GM12878 (cell line): ENCODE measurements around the gene NDRG4. TPM values are rescaled to one million over a fixed set of nuclear protein-coding genes. Genes with fewer than 3 reads are reported as not detected.

ENCODE experiments used
- CBX5 ChIP-seq: sonication (generic); IDR thresholded peaks from 2 replicates; pipeline ENCODE4 v1.6.1; 2016; ENCODE audit warnings: low read depth, moderate library complexity, mild to moderate bottlenecking, inconsistent platforms
- CHD2 ChIP-seq: IDR thresholded peaks from 2 replicates; pipeline ENCODE4 v1.6.1; 2011; ENCODE audit warnings: low read depth, low read length, improper control_type of control experiment, borderline replicate concordance
- FOXK2 ChIP-seq: fragments of 450-650 bp; IDR thresholded peaks from 2 replicates; pipeline ENCODE4 v1.6.1; 2017; ENCODE audit warnings: mild to moderate bottlenecking, moderate library complexity
- FOXM1 ChIP-seq: IDR thresholded peaks from 2 replicates; pipeline ENCODE4 v1.6.1; 2012; ENCODE audit warnings: low read depth, mild to moderate bottlenecking, inconsistent platforms, low read length, moderate library complexity
- HDGF ChIP-seq: fragments of 450-650 bp; IDR thresholded peaks from 2 replicates; pipeline ENCODE4 v1.6.1; 2016; ENCODE audit warnings: antibody characterized with exemption
- IRF4 ChIP-seq: IDR thresholded peaks from 2 replicates; pipeline ENCODE4 v1.6.1; 2011; ENCODE audit warnings: low read depth, low read length
- JUNB ChIP-seq: IDR thresholded peaks from 2 replicates; pipeline ENCODE4 v1.6.1; 2016; ENCODE audit warnings: antibody characterized with exemption, mild to moderate bottlenecking
- KDM1A ChIP-seq: fragments of 200-600 bp; sonication (generic); IDR thresholded peaks from 2 replicates; pipeline ENCODE4 v1.6.1; 2016; ENCODE audit warnings: borderline replicate concordance
- MTA2 ChIP-seq: fragments of 450-650 bp; IDR thresholded peaks from 2 replicates; pipeline ENCODE4 v1.6.1; 2016; ENCODE audit warnings: low read depth, mild to moderate bottlenecking, moderate library complexity
- MYC ChIP-seq: IDR thresholded peaks from 2 replicates; pipeline ENCODE4 v1.6.1; 2011; ENCODE audit warnings: mild to moderate bottlenecking, low read length, moderate library complexity, inconsistent platforms; ENCODE audit not compliant: insufficient read depth, insufficient replicate concordance, insufficient read length, severe bottlenecking
- NFXL1 ChIP-seq: fragments of 450-650 bp; IDR thresholded peaks from 2 replicates; pipeline ENCODE4 v1.6.1; 2017; ENCODE audit warnings: antibody characterized with exemption, mild to moderate bottlenecking, borderline replicate concordance
- POLR2AphosphoS2 ChIP-seq: IDR thresholded peaks from 2 replicates; pipeline ENCODE4 v1.6.1; 2011; ENCODE audit warnings: low read depth, mild to moderate bottlenecking, low read length, improper control_type of control experiment, moderate library complexity
- SMAD1 ChIP-seq: fragments of 450-650 bp; IDR thresholded peaks from 2 replicates; pipeline ENCODE4 v1.6.1; 2018; ENCODE audit warnings: mild to moderate bottlenecking, low read depth; ENCODE audit not compliant: partially characterized antibody
- SMARCA5 ChIP-seq: fragments of 450-650 bp; IDR thresholded peaks from 2 replicates; pipeline ENCODE4 v1.6.1; 2017; ENCODE audit warnings: mild to moderate bottlenecking
- SMC3 ChIP-seq: IDR thresholded peaks from 2 replicates; pipeline ENCODE4 v1.6.1; 2011; ENCODE audit warnings: low read length, improper control_type of control experiment, borderline replicate concordance
- STAT3 ChIP-seq: IDR thresholded peaks from 2 replicates; pipeline ENCODE4 v1.6.1; 2011; ENCODE audit warnings: low read depth, low read length, improper control_type of control experiment
- SUZ12 ChIP-seq: fragments of 200-600 bp; sonication (generic); IDR thresholded peaks from one replicate; pipeline ENCODE4 v1.6.1; 2018; ENCODE audit warnings: antibody characterized with exemption, mild to moderate bottlenecking; ENCODE audit not compliant: unreplicated experiment
- ZBED1 ChIP-seq: IDR thresholded peaks from 2 replicates; pipeline ENCODE4 v1.6.1; 2016; ENCODE audit warnings: borderline replicate concordance
- ZSCAN29 ChIP-seq: fragments of 450-650 bp; IDR thresholded peaks from 2 replicates; pipeline ENCODE4 v1.6.1; 2017; ENCODE audit warnings: mild to moderate bottlenecking, moderate library complexity
- polyA plus RNA-seq, 11 experiments: library from polyadenylated mRNA; depleted of rRNA in 4 of 11; unstranded in 6 of 11; stranded (reverse) in 5 of 11; fragments of >200 nt; fragmentation: Nextera tagmentation in 4 of 11; fragmentation: Illumina TruSeq in 1 of 11; extraction: Ambion mirVana in 4 of 11; extraction: Trizol in 1 of 11; gene quantifications; 1 replicate in 1 of 11; 2 replicates in 10 of 11; pipeline versions ENCODE4 v1.2.1 to v1.2.3, GENCODE V29; 2011 to 2016; ENCODE audit warnings: inconsistent platforms in 2 of 11, missing spikeins in 2 of 11, low read depth in 1 of 11
- total RNA-seq, 4 experiments: library from RNA; depleted of rRNA in 3 of 4; stranded (reverse); fragments of >200 nt in 3 of 4; fragmentation: Illumina TruSeq in 1 of 4; extraction: Trizol in 1 of 4; gene quantifications; 2 replicates each; pipeline versions ENCODE4 v1.2.1 to v1.2.3, GENCODE V29; 2013 to 2021
- TF ChIP-seq, protein P1 (sequence below): fragments of 450-650 bp; IDR thresholded peaks from 2 replicates; pipeline ENCODE4 v1.6.1; 2017; ENCODE audit warnings: low read depth, mild to moderate bottlenecking, moderate library complexity
- TF ChIP-seq, protein P2 (sequence below): fragments of 150-350 bp; IDR thresholded peaks from 2 replicates; pipeline ENCODE4 v1.6.1; 2014; ENCODE audit warnings: mild to moderate bottlenecking, low read depth, low read length
- TF ChIP-seq, protein P3 (sequence below): fragments of 450-650 bp; IDR thresholded peaks from 2 replicates; pipeline ENCODE4 v1.6.1; 2017; ENCODE audit warnings: borderline replicate concordance
- TF ChIP-seq, protein P4 (sequence below): fragments of 450-650 bp; formaldehyde crosslinking; IDR thresholded peaks from 2 replicates; pipeline ENCODE4 v1.5.0; 2022; ENCODE audit warnings: mild to moderate bottlenecking, missing genetic modification characterization

NDRG4 gene
- total and polyA plus RNA-seq, 10 of the 15 experiments (the other 5 are each of a cell fraction or from before 2014, with no cell fraction given) = 0.33 to 3.8 (median 2.5) TPM

DNA sequence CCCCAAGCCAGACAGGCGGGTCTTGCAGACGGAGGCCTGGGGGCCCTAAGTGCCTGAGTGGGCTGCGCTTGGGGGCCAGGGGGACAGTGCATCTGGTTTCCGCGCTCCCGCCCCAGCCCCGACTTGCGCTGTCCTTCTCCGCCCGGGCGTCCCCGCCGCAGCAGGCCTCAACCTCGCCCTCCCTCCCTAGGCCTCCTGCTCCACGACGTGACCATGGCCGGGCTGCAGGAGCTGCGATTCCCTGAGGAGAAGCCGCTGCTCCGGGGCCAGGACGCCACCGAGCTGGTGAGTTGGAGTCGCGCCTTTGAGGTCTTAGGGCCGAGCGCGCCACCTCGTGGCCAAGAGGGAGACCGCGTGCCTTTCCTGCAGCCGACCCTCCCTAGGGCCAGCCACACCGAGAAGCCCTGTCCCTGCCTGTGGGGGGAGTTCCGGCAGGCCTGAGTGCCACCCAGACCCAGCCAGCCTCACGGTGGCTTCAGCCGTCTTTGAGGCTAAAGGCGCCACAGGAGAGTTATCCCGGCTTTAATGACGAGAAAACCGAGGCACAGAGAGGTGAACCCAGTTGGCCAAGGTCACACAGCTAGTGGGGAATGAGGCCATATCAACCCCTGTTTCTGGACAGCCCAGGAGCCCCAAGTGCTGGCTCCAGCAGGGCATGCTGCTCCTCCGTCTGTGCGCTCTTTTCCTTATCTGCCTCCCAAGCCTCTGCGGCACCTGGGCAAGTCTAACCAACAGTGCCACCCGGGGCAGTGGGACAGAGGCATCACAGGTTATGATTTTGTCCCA lies 12.2 kb upstream of the NDRG4 start (continued):
- no peak for TF ChIP-seq KDM1A
- TF ChIP-seq, protein P1, sequence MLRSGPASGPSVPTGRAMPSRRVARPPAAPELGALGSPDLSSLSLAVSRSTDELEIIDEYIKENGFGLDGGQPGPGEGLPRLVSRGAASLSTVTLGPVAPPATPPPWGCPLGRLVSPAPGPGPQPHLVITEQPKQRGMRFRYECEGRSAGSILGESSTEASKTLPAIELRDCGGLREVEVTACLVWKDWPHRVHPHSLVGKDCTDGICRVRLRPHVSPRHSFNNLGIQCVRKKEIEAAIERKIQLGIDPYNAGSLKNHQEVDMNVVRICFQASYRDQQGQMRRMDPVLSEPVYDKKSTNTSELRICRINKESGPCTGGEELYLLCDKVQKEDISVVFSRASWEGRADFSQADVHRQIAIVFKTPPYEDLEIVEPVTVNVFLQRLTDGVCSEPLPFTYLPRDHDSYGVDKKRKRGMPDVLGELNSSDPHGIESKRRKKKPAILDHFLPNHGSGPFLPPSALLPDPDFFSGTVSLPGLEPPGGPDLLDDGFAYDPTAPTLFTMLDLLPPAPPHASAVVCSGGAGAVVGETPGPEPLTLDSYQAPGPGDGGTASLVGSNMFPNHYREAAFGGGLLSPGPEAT = no peak
- no peak for TF ChIP-seq STAT3
- 0 out of 2 replicates have a peak, but pooled peaks have one; percentile 26 for TF ChIP-seq IRF4
- no peak for TF ChIP-seq ZSCAN29
- TF ChIP-seq SMAD1 = no peak
- no peak for TF ChIP-seq FOXM1
- 0 out of 2 replicates have a peak, but pooled peaks have one; percentile 18 for TF ChIP-seq HDGF
- TF ChIP-seq MTA2 = no peak
- TF ChIP-seq FOXK2 = no peak
- TF ChIP-seq, protein P2, sequence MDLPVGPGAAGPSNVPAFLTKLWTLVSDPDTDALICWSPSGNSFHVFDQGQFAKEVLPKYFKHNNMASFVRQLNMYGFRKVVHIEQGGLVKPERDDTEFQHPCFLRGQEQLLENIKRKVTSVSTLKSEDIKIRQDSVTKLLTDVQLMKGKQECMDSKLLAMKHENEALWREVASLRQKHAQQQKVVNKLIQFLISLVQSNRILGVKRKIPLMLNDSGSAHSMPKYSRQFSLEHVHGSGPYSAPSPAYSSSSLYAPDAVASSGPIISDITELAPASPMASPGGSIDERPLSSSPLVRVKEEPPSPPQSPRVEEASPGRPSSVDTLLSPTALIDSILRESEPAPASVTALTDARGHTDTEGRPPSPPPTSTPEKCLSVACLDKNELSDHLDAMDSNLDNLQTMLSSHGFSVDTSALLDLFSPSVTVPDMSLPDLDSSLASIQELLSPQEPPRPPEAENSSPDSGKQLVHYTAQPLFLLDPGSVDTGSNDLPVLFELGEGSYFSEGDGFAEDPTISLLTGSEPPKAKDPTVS = no peak
- peak; percentile 82 for TF ChIP-seq SMARCA5
- peak; percentile 95 for TF ChIP-seq SMC3
- TF ChIP-seq MYC = no peak
- no peak for TF ChIP-seq POLR2AphosphoS2
- TF ChIP-seq NFXL1 = 0 out of 2 replicates have a peak, but pooled peaks have one; percentile 32
- TF ChIP-seq, protein P3, sequence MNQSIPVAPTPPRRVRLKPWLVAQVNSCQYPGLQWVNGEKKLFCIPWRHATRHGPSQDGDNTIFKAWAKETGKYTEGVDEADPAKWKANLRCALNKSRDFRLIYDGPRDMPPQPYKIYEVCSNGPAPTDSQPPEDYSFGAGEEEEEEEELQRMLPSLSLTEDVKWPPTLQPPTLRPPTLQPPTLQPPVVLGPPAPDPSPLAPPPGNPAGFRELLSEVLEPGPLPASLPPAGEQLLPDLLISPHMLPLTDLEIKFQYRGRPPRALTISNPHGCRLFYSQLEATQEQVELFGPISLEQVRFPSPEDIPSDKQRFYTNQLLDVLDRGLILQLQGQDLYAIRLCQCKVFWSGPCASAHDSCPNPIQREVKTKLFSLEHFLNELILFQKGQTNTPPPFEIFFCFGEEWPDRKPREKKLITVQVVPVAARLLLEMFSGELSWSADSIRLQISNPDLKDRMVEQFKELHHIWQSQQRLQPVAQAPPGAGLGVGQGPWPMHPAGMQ = no peak
- no peak for TF ChIP-seq CBX5
- TF ChIP-seq, protein P4, sequence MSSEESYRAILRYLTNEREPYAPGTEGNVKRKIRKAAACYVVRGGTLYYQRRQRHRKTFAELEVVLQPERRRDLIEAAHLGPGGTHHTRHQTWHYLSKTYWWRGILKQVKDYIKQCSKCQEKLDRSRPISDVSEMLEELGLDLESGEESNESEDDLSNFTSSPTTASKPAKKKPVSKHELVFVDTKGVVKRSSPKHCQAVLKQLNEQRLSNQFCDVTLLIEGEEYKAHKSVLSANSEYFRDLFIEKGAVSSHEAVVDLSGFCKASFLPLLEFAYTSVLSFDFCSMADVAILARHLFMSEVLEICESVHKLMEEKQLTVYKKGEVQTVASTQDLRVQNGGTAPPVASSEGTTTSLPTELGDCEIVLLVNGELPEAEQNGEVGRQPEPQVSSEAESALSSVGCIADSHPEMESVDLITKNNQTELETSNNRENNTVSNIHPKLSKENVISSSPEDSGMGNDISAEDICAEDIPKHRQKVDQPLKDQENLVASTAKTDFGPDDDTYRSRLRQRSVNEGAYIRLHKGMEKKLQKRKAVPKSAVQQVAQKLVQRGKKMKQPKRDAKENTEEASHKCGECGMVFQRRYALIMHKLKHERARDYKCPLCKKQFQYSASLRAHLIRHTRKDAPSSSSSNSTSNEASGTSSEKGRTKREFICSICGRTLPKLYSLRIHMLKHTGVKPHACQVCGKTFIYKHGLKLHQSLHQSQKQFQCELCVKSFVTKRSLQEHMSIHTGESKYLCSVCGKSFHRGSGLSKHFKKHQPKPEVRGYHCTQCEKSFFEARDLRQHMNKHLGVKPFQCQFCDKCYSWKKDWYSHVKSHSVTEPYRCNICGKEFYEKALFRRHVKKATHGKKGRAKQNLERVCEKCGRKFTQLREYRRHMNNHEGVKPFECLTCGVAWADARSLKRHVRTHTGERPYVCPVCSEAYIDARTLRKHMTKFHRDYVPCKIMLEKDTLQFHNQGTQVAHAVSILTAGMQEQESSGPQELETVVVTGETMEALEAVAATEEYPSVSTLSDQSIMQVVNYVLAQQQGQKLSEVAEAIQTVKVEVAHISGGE = no peak
- TF ChIP-seq CHD2 = no peak
- no peak for TF ChIP-seq JUNB
- no peak for TF ChIP-seq SUZ12
- TF ChIP-seq ZBED1 = no peak
